PC-3 (cell line): ENCODE data around the gene LCE3D.

ENCODE experiments used
- EZH2 ChIP-seq: fragments of 300-600 bp; sonication (generic); IDR thresholded peaks from one replicate; pipeline ENCODE4 v1.6.1; 2017; ENCODE audit warnings: antibody characterized with exemption, mild to moderate bottlenecking, low read length; ENCODE audit not compliant: unreplicated experiment
- EZH2phosphoT487 ChIP-seq: fragments of 300-600 bp; sonication (generic); IDR thresholded peaks from 2 replicates; pipeline ENCODE4 v1.6.1; 2018; ENCODE audit warnings: mild to moderate bottlenecking, antibody characterized with exemption, low read length, borderline replicate concordance
- TF ChIP-seq, protein P1 (sequence below): fragments of 300-600 bp; sonication (generic); conservative IDR thresholded peaks from 2 replicates; pipeline ENCODE4 v1.5.1; 2017; ENCODE audit warnings: antibody characterized with exemption, low read depth, mild to moderate bottlenecking, low read length

DNA sequence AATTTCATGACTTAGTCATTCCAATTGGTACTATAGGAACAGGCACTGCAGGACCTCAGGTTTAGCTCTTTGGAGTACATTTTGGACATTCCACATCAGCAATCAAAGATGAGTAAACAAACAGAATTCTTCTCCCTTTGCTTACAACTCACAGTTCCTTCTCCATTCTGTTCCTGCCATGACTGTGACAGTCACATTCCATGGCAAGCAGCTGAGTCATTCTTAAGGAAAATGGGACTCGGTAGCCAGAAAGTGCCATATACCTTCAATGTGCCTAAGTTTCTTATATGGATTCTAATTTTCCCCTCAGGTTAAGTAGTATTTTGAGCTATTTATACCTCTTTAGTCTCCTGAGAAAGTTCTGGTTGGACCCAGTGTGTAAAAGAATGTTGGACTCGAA lies 40.4 kb downstream of the LCE3D start:
- TF ChIP-seq, protein P1, sequence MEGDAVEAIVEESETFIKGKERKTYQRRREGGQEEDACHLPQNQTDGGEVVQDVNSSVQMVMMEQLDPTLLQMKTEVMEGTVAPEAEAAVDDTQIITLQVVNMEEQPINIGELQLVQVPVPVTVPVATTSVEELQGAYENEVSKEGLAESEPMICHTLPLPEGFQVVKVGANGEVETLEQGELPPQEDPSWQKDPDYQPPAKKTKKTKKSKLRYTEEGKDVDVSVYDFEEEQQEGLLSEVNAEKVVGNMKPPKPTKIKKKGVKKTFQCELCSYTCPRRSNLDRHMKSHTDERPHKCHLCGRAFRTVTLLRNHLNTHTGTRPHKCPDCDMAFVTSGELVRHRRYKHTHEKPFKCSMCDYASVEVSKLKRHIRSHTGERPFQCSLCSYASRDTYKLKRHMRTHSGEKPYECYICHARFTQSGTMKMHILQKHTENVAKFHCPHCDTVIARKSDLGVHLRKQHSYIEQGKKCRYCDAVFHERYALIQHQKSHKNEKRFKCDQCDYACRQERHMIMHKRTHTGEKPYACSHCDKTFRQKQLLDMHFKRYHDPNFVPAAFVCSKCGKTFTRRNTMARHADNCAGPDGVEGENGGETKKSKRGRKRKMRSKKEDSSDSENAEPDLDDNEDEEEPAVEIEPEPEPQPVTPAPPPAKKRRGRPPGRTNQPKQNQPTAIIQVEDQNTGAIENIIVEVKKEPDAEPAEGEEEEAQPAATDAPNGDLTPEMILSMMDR: no peak
- TF ChIP-seq EZH2: no peak
- TF ChIP-seq EZH2phosphoT487: no peak
